ENCODE measurements around the gene FHIT. TPM values are rescaled to one million over a fixed set of nuclear protein-coding genes. Genes with fewer than 3 reads are reported as not detected.
A peak's percentile ranks its signal among the peaks of the same experiment; 100 is the strongest.

The FHIT gene
- total and polyA plus RNA-seq, 2 donors from 2014 or later: 20.2 to 61.2 TPM

DNA sequence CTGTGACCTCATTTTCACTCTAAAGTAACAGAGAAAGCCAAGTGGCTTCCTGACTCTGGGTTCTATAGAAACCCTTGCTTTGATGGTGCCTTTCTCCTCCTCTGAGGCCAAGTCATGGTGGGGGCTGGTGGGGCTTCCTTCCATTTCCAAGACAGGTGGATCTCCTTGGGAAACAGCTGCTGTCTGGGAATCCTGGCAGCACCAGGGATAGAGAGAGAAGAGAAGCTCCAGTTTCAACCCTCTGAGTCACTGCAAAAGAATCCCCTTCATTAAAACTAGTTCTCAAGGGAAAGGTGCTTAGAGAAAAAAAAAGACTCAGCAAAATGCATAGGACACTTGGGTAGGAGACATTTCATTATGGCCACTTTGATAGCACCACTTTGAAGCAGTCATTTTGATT is 614.4 kb downstream of the FHIT start:
- Histone ChIP-seq H3K9me3 (ENCODE audit: control insufficient read depth in 2 of 3, insufficient read depth in 1 of 3, low read length in 3 of 3) (no peaks in the 10 kb centered on the region), H3K27ac (ENCODE audit: low read depth in 2 of 2, low read length in 2 of 2) (no peak overlapping the region), H3K36me3 (ENCODE audit: control insufficient read depth in 2 of 3, insufficient read depth in 3 of 3, low read length in 3 of 3) (no peaks in the 10 kb centered on the region), H3K4me3 (ENCODE audit: low read length in 3 of 3) (no peak overlapping the region), H3K4me1 (ENCODE audit: control insufficient read depth in 2 of 3, insufficient read depth in 2 of 3, low read depth in 1 of 3, low read length in 3 of 3) (no peaks in the 10 kb centered on the region), H3K9ac (ENCODE audit: low read length in 3 of 3) (no peak overlapping the region), H3K27me3 (ENCODE audit: control insufficient read depth, insufficient read depth, low read length) (no peaks in the 10 kb centered on the region)
- intact Hi-C loops (cut with DNase I): no loop called here
- TF ChIP-seq, protein P1, sequence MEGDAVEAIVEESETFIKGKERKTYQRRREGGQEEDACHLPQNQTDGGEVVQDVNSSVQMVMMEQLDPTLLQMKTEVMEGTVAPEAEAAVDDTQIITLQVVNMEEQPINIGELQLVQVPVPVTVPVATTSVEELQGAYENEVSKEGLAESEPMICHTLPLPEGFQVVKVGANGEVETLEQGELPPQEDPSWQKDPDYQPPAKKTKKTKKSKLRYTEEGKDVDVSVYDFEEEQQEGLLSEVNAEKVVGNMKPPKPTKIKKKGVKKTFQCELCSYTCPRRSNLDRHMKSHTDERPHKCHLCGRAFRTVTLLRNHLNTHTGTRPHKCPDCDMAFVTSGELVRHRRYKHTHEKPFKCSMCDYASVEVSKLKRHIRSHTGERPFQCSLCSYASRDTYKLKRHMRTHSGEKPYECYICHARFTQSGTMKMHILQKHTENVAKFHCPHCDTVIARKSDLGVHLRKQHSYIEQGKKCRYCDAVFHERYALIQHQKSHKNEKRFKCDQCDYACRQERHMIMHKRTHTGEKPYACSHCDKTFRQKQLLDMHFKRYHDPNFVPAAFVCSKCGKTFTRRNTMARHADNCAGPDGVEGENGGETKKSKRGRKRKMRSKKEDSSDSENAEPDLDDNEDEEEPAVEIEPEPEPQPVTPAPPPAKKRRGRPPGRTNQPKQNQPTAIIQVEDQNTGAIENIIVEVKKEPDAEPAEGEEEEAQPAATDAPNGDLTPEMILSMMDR (IDR thresholded peaks at IDR 0.05; ENCODE audit: borderline replicate concordance, extremely low read depth, insufficient read depth): no peak
- FAIRE-seq (no peak), DNase-seq (peak in 3 of 5 donors; percentile 23 to 54 (median 43))

DNA sequence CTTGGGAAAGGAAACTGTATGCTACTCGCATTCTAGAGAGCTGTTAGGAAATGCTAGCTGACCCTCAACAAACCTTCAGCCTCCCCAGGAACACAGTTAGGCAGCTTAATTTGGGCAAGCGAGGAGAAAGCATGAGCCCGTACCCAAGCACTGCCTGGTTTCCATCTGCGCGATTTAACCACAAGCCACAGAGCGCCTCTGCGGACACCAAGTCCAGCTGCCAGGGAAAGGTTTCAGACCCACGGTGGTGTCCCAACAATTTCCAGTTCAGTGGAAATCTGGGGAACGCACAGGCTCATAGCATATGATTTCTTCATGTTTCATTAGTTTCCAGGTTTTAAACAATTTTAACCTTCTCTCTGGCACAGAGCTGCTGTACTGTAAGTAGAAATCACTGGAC is 617.6 kb downstream of the FHIT start:
- H3K9me3 ChIP-seq (ENCODE audit: control insufficient read depth in 2 of 3, insufficient read depth in 1 of 3, low read length in 3 of 3): no peaks in the 10 kb centered on the region
- FAIRE-seq (no peak), DNase-seq (no peak)
- TF ChIP-seq, protein P1 (IDR thresholded peaks at IDR 0.05; ENCODE audit: borderline replicate concordance, extremely low read depth, insufficient read depth): no peak
- no peaks in the 10 kb centered on the region for H3K27me3 ChIP-seq (ENCODE audit: control insufficient read depth, insufficient read depth, low read length)
- no peaks in the 10 kb centered on the region for H3K36me3 ChIP-seq (ENCODE audit: control insufficient read depth in 2 of 3, insufficient read depth in 3 of 3, low read length in 3 of 3)
- no peak overlapping the region for H3K4me3 ChIP-seq (ENCODE audit: low read length in 3 of 3)
- H3K27ac ChIP-seq (ENCODE audit: low read depth in 2 of 2, low read length in 2 of 2): no peak overlapping the region
- intact Hi-C loops (cut with DNase I): no loop called here
- H3K4me1 ChIP-seq (ENCODE audit: control insufficient read depth in 2 of 3, insufficient read depth in 2 of 3, low read depth in 1 of 3, low read length in 3 of 3): no peaks in the 10 kb centered on the region
- no peak overlapping the region for H3K9ac ChIP-seq (ENCODE audit: low read length in 3 of 3)

- DNase-seq: no peak
- Histone ChIP-seq H3K9me3 (ENCODE audit: control insufficient read depth in 2 of 3, insufficient read depth in 1 of 3, low read length in 3 of 3) (no peaks in the 10 kb centered on the region), H3K4me3 (ENCODE audit: low read length in 3 of 3) (no peak overlapping the region), H3K27me3 (ENCODE audit: control insufficient read depth, insufficient read depth, low read length) (no peaks in the 10 kb centered on the region), H3K36me3 (ENCODE audit: control insufficient read depth in 2 of 3, insufficient read depth in 3 of 3, low read length in 3 of 3) (no peaks in the 10 kb centered on the region), H3K9ac (ENCODE audit: low read length in 3 of 3) (no peak overlapping the region), H3K4me1 (ENCODE audit: control insufficient read depth in 2 of 3, insufficient read depth in 2 of 3, low read depth in 1 of 3, low read length in 3 of 3) (no peaks in the 10 kb centered on the region), H3K27ac (ENCODE audit: low read depth in 2 of 2, low read length in 2 of 2) (no peak overlapping the region)
- intact Hi-C loops (cut with DNase I): no loop called here
- FAIRE-seq: no peak
- TF ChIP-seq, protein P1 (IDR thresholded peaks at IDR 0.05; ENCODE audit: borderline replicate concordance, extremely low read depth, insufficient read depth): no peak
Measured at GRCh38 chr3:60631509-60631908, 619.7 kb downstream of the FHIT start.

- Histone ChIP-seq H3K4me3 (ENCODE audit: low read length in 3 of 3) (no peak overlapping the region), H3K9me3 (ENCODE audit: control insufficient read depth in 2 of 3, insufficient read depth in 1 of 3, low read length in 3 of 3) (no peaks in the 10 kb centered on the region), H3K27ac (ENCODE audit: low read depth in 2 of 2, low read length in 2 of 2) (no peak overlapping the region), H3K9ac (ENCODE audit: low read length in 3 of 3) (no peak overlapping the region), H3K4me1 (ENCODE audit: control insufficient read depth in 2 of 3, insufficient read depth in 2 of 3, low read depth in 1 of 3, low read length in 3 of 3) (no peaks in the 10 kb centered on the region), H3K27me3 (ENCODE audit: control insufficient read depth, insufficient read depth, low read length) (no peaks in the 10 kb centered on the region), H3K36me3 (ENCODE audit: control insufficient read depth in 2 of 3, insufficient read depth in 3 of 3, low read length in 3 of 3) (no peaks in the 10 kb centered on the region)
- DNase-seq (peak in 3 of 5 donors; percentile 27 to 79 (median 66)), FAIRE-seq (no peak)
- intact Hi-C loops (cut with DNase I): no loop called here
- TF ChIP-seq, protein P1 (IDR thresholded peaks at IDR 0.05; ENCODE audit: borderline replicate concordance, extremely low read depth, insufficient read depth): no peak
Measured at GRCh38 chr3:60630953-60631352, 620.3 kb downstream of the FHIT start.

Data from kidney (tissue), 14 donors.